SK-N-SH (cell line): Measurements from ENCODE around the gene MVB12B. TPM values are rescaled to one million over a fixed set of nuclear protein-coding genes. Genes with fewer than 3 reads are reported as not detected.

Experiments used
- CTCF ChIA-PET: fragments of 300-600, 350-600 bp; formaldehyde crosslinking; extraction: SDS; loops from one replicate; lab custom pipeline; 2021; lab: Yijun Ruan, JAX
- POLR2A ChIA-PET: fragments of 350-600 bp; sonication (Branson Sonifier 250); formaldehyde crosslinking; extraction: SDS; loops from one replicate; lab custom pipeline; 2020; ENCODE audit warnings: antibody characterized with exemption, inconsistent platforms; lab: Yijun Ruan, JAX
- DNase-seq: peaks from one replicate; pipeline ENCODE4 v3.0.0; 2012
- H2AFZ ChIP-seq: fragments of 200-600 bp; sonication (generic); 2 replicates; pipeline ENCODE4 v1.8.1; 2016; ENCODE audit warnings: antibody characterized with exemption, mild to moderate bottlenecking, low read depth
- H3F3A ChIP-seq: fragments of 200-600 bp; sonication (generic); replicated peaks from 2 replicates; pipeline ENCODE3; 2016; ENCODE audit warnings: antibody characterized with exemption, mild to moderate bottlenecking; ENCODE audit not compliant: insufficient read depth
- H3K27ac ChIP-seq, 2 experiments: fragments of 200-500 bp in 1 of 2; fragments of 200-600 bp in 1 of 2; sonication (Bioruptor generic) in 1 of 2; sonication (generic), shearing (Covaris generic) in 1 of 2; 2 replicates each; pipeline versions ENCODE4 v1.5.1 to v1.6.1; 2014 to 2016; ENCODE audit warnings: low read depth in 2 of 2, inconsistent platforms in 1 of 2, low read length in 1 of 2, mild to moderate bottlenecking in 1 of 2, mixed read lengths in 1 of 2
- H3K27me3 ChIP-seq: fragments of 200-600 bp; sonication (generic), shearing (Covaris generic); 2 replicates; pipeline ENCODE4 v1.6.1; 2016; ENCODE audit warnings: mixed run types; ENCODE audit not compliant: insufficient read depth
- H3K36me3 ChIP-seq, 2 experiments: fragments of 200-500 bp in 1 of 2; fragments of 200-600 bp in 1 of 2; sonication (Bioruptor generic) in 1 of 2; sonication (generic) in 1 of 2; replicated peaks in 1 of 2; 2 replicates each; pipeline versions ENCODE3 to v1.5.1; 2014 to 2016; ENCODE audit warnings: low read length in 1 of 2, mild to moderate bottlenecking in 1 of 2; ENCODE audit not compliant: insufficient read depth in 2 of 2, control insufficient read depth in 1 of 2
- H3K4me1 ChIP-seq, 2 experiments: fragments of 200-500 bp in 1 of 2; fragments of 200-600 bp in 1 of 2; sonication (Bioruptor generic) in 1 of 2; sonication (generic), shearing (Covaris generic) in 1 of 2; 2 replicates each; pipeline versions ENCODE4 v1.5.1 to v1.6.1; 2014 to 2016; ENCODE audit warnings: low read depth in 1 of 2, low read length in 1 of 2, mixed run types in 1 of 2; ENCODE audit not compliant: insufficient read depth in 2 of 2, control insufficient read depth in 1 of 2
- H3K4me2 ChIP-seq: fragments of 200-600 bp; sonication (generic), shearing (Covaris generic); 2 replicates; pipeline ENCODE4 v1.6.1; 2017; ENCODE audit warnings: mixed run types
- H3K4me3 ChIP-seq, 2 experiments: fragments of 200-500 bp in 1 of 2; fragments of 200-600 bp in 1 of 2; sonication (Bioruptor generic) in 1 of 2; sonication (generic), shearing (Covaris generic) in 1 of 2; 2 replicates each; pipeline versions ENCODE4 v1.5.1 to v1.8.1; 2014 to 2016; ENCODE audit warnings: low read depth in 2 of 2, inconsistent platforms in 1 of 2, low read length in 1 of 2, mild to moderate bottlenecking in 1 of 2, mixed read lengths in 1 of 2, moderate library complexity in 1 of 2
- H3K79me2 ChIP-seq: fragments of 200-600 bp; sonication (generic); 2 replicates; pipeline ENCODE4 v1.8.1; 2017; ENCODE audit warnings: mild to moderate bottlenecking; ENCODE audit not compliant: insufficient read depth
- H3K9ac ChIP-seq: fragments of 200-600 bp; sonication (generic); 2 replicates; pipeline ENCODE4 v1.6.1; 2017; ENCODE audit warnings: mixed run types
- H3K9me2 ChIP-seq: fragments of 200-600 bp; sonication (generic); 2 replicates; pipeline ENCODE4 v1.6.1; 2017; ENCODE audit warnings: mixed run types
- H3K9me3 ChIP-seq: fragments of 200-600 bp; sonication (generic); 2 replicates; pipeline ENCODE4 v1.6.1; 2017; ENCODE audit warnings: mixed run types, mild to moderate bottlenecking, moderate library complexity
- H4K20me1 ChIP-seq: fragments of 200-600 bp; sonication (generic); 2 replicates; pipeline ENCODE4 v1.6.1; 2017; ENCODE audit warnings: mild to moderate bottlenecking, mixed run types; ENCODE audit not compliant: insufficient read depth
- FOSL2 ChIP-seq: IDR thresholded peaks from 2 replicates; pipeline ENCODE4 v1.4.0; 2012; ENCODE audit warnings: low read depth, mild to moderate bottlenecking, moderate library complexity, borderline replicate concordance
- GATA2 ChIP-seq: sonication (generic); formaldehyde crosslinking; IDR thresholded peaks from 2 replicates; pipeline ENCODE4 v1.5.0; 2020; ENCODE audit warnings: mild to moderate bottlenecking, missing genetic modification reagents
- NFIC ChIP-seq: IDR thresholded peaks from 2 replicates; pipeline ENCODE4 v1.4.0; 2012; ENCODE audit warnings: borderline replicate concordance
- RCOR1 ChIP-seq: fragments of 150-350 bp; IDR thresholded peaks from 2 replicates; pipeline ENCODE4 v1.6.1; 2017; ENCODE audit warnings: antibody characterized with exemption, low read length
- RFX5 ChIP-seq: IDR thresholded peaks from 2 replicates; pipeline ENCODE4 v1.6.1; 2012; ENCODE audit warnings: mild to moderate bottlenecking, improper control_type of control experiment, low read length
- RXRA ChIP-seq: IDR thresholded peaks from 2 replicates; pipeline ENCODE4 v1.4.0; 2012; ENCODE audit warnings: low read depth, mild to moderate bottlenecking, borderline replicate concordance
- TEAD4 ChIP-seq: IDR thresholded peaks from 2 replicates; pipeline ENCODE4 v1.4.0; 2012; ENCODE audit warnings: mild to moderate bottlenecking, borderline replicate concordance; ENCODE audit not compliant: insufficient read depth
- YY1 ChIP-seq: IDR thresholded peaks from 2 replicates; pipeline ENCODE4 v1.4.0; 2012; ENCODE audit warnings: low read depth, mild to moderate bottlenecking
- WGBS: methylation state at CpG from one replicate; pipeline ENCODE4 v1.1.6; 2017; ENCODE audit warnings: low lambda C conversion rate; 5-methylcytosine and 5-hydroxymethylcytosine counted together
- polyA plus RNA-seq, 3 experiments: library from polyadenylated mRNA; depleted of rRNA; stranded (reverse); fragments of >200 nt; gene quantifications; 2 replicates each; pipeline ENCODE4 v1.2.3, GENCODE V29; 2012
- TF ChIP-seq, protein P1 (sequence below): IDR thresholded peaks from 2 replicates; pipeline ENCODE4 v1.6.1; 2012; ENCODE audit warnings: mild to moderate bottlenecking, low read depth, low read length, moderate library complexity
- TF ChIP-seq, protein P2 (sequence below): IDR thresholded peaks from 2 replicates; pipeline ENCODE4; 2012
- TF ChIP-seq, protein P3 (sequence below): IDR thresholded peaks from 2 replicates; pipeline ENCODE4 v1.4.0; 2012; ENCODE audit warnings: low read depth
- TF ChIP-seq, protein P4 (sequence below): fragments of 200-600 bp; sonication (generic); IDR thresholded peaks from 2 replicates; pipeline ENCODE4 v1.6.1; 2017; ENCODE audit warnings: antibody characterized with exemption, mild to moderate bottlenecking, moderate library complexity

The MVB12B gene
- polyA plus RNA-seq, 1 of the 3 experiments (the other 2 are of a cell fraction), result 5.1 TPM

DNA sequence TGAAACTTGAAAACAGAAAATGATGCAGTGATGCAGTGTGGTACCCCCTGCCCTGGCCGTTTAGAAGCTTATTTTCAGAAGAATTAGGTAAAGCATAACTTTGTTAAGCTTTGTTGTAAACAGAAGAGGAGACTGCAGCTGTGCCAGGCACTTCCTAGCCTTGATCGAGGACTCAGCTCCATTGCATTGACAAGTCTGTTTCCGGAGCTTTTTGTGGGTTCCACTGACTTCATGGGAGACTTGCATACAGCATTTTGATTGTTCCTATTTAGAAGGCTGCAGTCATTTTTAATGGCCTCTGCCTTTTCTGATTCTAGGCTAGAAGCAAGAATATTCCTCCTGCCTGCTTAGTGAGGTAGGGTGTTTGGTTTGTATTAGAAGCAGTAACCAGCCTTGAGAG is 12.3 kb downstream of the MVB12B start:
- no peak for DNase-seq
- Histone ChIP-seq H3K36me3 (peaks cover 11 to 16% of the 10 kb centered on the region in 2 experiments), H3K4me2 (no peak overlapping the region), H3K9me2 (no peaks in the 10 kb centered on the region), H3F3A (no peaks in the 10 kb centered on the region), H3K9ac (no peak overlapping the region), H3K9me3 (no peaks in the 10 kb centered on the region), H3K4me3 (no peak overlapping the region), H3K27me3 (no peaks in the 10 kb centered on the region), H2AFZ (no peak overlapping the region), H3K79me2 (peaks cover 19% of the 10 kb centered on the region; the same call in 1 of the 2 replicates), H3K27ac (no peak overlapping the region), H4K20me1 (peaks cover 18% of the 10 kb centered on the region; the same call in 1 of the 2 replicates), H3K4me1 (peaks cover 0 to 14% of the 10 kb centered on the region in 2 experiments; a peak in 1 of 4 replicates)
- WGBS, result 51% methylated on average over 2 of the region's 3 CpGs
- ChIA-PET POLR2A (no interaction called here), CTCF (interaction anchor here (1.7 kb wide), 1 partner anchor 60 kb away, joined by 4 read pairs; no protein-coding TSS in a partner anchor)
- TF ChIP-seq RCOR1, result no peak

DNA sequence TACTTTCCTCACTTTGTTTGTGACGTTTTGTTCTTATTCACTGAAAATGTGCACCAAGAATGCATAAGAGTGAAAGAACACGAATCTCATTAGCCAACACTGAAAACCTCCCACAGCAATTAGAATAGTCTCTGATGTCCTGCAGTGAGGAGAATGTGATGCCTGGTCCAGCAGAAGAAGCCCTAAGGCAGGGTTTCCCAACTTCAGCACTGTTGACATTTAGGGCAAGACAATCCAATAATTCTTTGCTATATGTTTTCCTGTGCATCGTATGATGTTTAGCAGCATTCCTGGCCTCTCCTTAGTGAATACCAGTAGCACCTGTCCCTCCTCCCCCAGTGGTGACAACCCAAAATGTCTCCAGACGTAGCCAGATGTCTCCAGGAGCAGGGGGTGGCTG is 14.8 kb downstream of the MVB12B start:
- no peaks in the 10 kb centered on the region; a peak in 1 of 4 replicates for H3K4me1 ChIP-seq
- no peak overlapping the region for H3K4me3 ChIP-seq
- H3K79me2 ChIP-seq, result no peaks in the 10 kb centered on the region
- WGBS, result 79% methylated on average over 4 of the region's 4 CpGs
- H3K27me3 ChIP-seq, result no peaks in the 10 kb centered on the region
- H3K36me3 ChIP-seq, result peaks cover 15 to 29% of the 10 kb centered on the region in 2 experiments
- DNase-seq, result no peak
- TF ChIP-seq NFIC (no peak), TEAD4 (no peak), YY1 (no peak), FOSL2 (no peak), RFX5 (no peak), RXRA (no peak), GATA2 (CRISPR knock-in tag) (no peak)
- TF ChIP-seq, protein P1, sequence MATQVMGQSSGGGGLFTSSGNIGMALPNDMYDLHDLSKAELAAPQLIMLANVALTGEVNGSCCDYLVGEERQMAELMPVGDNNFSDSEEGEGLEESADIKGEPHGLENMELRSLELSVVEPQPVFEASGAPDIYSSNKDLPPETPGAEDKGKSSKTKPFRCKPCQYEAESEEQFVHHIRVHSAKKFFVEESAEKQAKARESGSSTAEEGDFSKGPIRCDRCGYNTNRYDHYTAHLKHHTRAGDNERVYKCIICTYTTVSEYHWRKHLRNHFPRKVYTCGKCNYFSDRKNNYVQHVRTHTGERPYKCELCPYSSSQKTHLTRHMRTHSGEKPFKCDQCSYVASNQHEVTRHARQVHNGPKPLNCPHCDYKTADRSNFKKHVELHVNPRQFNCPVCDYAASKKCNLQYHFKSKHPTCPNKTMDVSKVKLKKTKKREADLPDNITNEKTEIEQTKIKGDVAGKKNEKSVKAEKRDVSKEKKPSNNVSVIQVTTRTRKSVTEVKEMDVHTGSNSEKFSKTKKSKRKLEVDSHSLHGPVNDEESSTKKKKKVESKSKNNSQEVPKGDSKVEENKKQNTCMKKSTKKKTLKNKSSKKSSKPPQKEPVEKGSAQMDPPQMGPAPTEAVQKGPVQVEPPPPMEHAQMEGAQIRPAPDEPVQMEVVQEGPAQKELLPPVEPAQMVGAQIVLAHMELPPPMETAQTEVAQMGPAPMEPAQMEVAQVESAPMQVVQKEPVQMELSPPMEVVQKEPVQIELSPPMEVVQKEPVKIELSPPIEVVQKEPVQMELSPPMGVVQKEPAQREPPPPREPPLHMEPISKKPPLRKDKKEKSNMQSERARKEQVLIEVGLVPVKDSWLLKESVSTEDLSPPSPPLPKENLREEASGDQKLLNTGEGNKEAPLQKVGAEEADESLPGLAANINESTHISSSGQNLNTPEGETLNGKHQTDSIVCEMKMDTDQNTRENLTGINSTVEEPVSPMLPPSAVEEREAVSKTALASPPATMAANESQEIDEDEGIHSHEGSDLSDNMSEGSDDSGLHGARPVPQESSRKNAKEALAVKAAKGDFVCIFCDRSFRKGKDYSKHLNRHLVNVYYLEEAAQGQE, result no peak
- TF ChIP-seq, protein P2, sequence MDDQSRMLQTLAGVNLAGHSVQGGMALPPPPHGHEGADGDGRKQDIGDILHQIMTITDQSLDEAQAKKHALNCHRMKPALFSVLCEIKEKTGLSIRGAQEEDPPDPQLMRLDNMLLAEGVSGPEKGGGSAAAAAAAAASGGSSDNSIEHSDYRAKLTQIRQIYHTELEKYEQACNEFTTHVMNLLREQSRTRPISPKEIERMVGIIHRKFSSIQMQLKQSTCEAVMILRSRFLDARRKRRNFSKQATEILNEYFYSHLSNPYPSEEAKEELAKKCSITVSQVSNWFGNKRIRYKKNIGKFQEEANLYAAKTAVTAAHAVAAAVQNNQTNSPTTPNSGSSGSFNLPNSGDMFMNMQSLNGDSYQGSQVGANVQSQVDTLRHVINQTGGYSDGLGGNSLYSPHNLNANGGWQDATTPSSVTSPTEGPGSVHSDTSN, result no peak
- TF ChIP-seq, protein P3, sequence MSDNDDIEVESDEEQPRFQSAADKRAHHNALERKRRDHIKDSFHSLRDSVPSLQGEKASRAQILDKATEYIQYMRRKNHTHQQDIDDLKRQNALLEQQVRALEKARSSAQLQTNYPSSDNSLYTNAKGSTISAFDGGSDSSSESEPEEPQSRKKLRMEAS, result no peak
- TF ChIP-seq, protein P4, sequence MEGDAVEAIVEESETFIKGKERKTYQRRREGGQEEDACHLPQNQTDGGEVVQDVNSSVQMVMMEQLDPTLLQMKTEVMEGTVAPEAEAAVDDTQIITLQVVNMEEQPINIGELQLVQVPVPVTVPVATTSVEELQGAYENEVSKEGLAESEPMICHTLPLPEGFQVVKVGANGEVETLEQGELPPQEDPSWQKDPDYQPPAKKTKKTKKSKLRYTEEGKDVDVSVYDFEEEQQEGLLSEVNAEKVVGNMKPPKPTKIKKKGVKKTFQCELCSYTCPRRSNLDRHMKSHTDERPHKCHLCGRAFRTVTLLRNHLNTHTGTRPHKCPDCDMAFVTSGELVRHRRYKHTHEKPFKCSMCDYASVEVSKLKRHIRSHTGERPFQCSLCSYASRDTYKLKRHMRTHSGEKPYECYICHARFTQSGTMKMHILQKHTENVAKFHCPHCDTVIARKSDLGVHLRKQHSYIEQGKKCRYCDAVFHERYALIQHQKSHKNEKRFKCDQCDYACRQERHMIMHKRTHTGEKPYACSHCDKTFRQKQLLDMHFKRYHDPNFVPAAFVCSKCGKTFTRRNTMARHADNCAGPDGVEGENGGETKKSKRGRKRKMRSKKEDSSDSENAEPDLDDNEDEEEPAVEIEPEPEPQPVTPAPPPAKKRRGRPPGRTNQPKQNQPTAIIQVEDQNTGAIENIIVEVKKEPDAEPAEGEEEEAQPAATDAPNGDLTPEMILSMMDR, result no peak
- POLR2A ChIA-PET, result no interaction called here
- no peaks in the 10 kb centered on the region for H3K9me2 ChIP-seq
- no peak overlapping the region for H3K4me2 ChIP-seq
- H3K9ac ChIP-seq, result no peak overlapping the region
- peaks cover 18% of the 10 kb centered on the region; the same call in 1 of the 2 replicates for H4K20me1 ChIP-seq
- CTCF ChIA-PET, result interaction anchor here (1.3 to 1.8 kb wide), 2 partner anchors 45 to 57 kb away, joined by 3 to 6 read pairs; no protein-coding TSS in a partner anchor
- H2AFZ ChIP-seq, result no peak overlapping the region
- no peak overlapping the region for H3K27ac ChIP-seq
- H3F3A ChIP-seq, result no peaks in the 10 kb centered on the region
- H3K9me3 ChIP-seq, result no peaks in the 10 kb centered on the region
